Right ventricle myocardium inferior (tissue), 1 donor: ENCODE data around the gene GNAQ. TPM values are rescaled to one million over a fixed set of nuclear protein-coding genes. Genes with fewer than 3 reads are reported as not detected.

ENCODE experiments used
- ATAC-seq: fragments of 200-7000 bp; cut with Tn5 transposase; one replicate; pipeline ENCODE4 v1.9.1; 2020; ENCODE audit warnings: mild to moderate bottlenecking, moderate library complexity
- DNase-seq: peaks from one replicate; pipeline ENCODE4 v3.0.0; 2021; ENCODE audit errors: missing footprints
- intact Hi-C: fragments of 100-400 bp; cut with DNase I; formaldehyde crosslinking; loops from one replicate; pipeline ENCODE4 v1.11.0; 2022
- total RNA-seq: library from RNA; stranded (reverse); fragmentation: NEBNext Ultra II Directional; extraction: Animal tissue kit (Norgen Biotek cat#: 25700); gene quantifications from one replicate; pipeline ENCODE4 v1.2.1, GENCODE V29; 2021
- donor health status: DM: no; HTN: yes; CAD: no; lungs with severe emphysema.

Gene GNAQ
- total RNA-seq, 1 donor from 2014 or later = 15.9 TPM

DNA sequence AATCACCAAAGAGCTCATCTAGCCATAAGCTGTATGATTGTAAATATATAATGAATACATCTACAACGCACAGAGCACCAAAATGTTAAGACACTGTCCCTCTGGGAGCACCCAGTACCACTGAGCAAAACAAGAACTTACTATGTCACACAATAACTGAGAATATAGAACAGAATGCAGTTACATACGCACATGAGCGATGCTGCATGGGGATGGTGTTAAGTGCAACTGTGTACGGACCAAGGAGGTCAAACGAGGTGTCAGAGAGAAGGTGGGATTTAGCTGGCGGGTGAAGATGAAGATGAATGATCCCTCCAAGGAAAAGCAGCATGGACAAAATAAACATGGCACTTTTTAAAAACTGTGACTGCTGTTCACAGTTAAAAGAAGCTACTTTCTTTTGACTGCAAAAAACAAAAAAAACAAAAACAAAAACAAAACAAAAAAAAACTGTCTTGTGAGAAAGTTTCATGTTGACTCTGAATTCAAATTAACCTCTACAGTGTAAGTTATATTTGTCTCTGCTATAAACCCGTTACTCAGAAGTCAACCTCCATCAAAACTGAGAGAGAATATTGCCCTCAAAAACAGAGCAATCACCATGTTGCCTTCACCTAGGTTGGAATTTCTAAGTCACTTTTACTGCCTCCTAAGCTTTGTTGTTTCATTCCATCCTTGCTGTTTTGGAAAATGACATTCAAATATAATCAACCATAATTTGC, 213.9 kb downstream of the GNAQ start:
- DNase-seq (no peak), ATAC-seq (no peak)
- intact Hi-C loops = no loop called here

DNA sequence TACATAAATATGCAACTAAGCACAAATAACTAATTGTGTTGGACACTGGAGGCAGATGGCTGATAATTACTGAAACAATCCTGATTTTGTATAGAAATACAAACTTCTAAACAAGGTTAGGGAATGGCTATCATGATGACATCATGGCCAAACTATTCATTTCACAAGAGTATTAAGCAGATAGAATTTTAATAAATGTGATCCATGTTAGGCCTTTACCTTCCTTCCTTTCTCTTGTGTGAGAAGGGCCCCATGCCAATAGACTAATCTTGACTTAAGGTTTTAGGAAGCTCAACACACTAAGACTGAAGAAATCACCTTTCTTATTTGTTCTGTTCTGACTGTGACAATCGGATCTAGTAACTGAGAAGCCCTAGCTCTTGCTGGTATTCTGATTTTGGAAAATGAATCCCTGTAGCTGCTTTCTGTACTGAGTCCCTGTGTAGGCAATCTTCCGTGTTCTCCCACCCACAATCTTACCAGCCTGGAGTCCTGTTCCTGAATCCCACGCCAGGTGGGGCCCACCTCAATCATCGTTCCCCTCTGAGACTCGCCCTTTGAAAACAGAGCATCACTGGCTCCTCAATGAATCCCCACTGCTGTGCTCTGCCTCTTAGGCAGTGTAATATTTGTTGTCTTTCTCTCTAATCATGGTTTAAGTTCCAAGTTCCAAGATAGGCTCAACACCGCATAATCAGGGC, 214.8 kb downstream of the GNAQ start:
- no peak for DNase-seq
- ATAC-seq = no peak
- intact Hi-C loops = no loop called here

DNA sequence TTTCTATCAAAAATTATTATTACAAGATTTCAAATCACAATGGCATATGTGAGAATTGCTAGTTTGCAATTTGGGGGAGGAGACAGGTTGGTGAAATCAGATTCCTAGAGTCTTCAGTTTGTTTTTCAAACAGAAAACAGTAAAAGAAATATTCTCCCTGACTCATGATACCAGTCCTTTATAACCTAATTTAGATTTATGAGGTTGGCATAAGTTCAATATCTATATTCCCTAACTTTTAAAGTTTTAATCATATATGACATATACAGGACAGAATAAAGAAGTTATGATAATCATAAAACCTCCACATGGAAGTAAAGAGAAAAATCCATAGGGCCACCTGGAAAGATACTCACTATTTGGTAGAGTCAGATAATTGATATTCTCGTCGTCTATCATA, 216.4 kb downstream of the GNAQ start:
- intact Hi-C loops = no loop called here

DNA sequence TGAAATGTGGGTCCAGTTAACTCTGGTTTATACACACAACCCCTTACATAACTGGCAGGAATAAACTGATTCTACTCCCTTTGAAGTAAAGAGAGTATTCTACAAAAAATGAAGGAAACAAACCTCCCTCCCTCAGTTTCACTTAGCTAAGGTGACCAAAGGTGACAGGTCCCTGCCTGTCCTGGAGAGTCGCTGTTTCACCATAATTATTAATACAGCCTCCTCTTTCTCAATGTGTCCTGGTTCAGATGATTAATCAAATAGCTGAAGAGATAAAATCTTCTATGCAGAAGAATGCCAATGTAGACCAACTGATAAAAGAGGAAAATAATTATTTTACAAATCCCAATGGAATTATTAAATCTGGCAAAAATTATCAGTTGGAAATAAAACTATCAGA, 219.8 kb downstream of the GNAQ start:
- ATAC-seq = no peak
- DNase-seq = no peak
- intact Hi-C loops = no loop called here

More for the DNA sequence above, 216.4 kb downstream of the GNAQ start:
- no peak for ATAC-seq
- no peak for DNase-seq

DNA sequence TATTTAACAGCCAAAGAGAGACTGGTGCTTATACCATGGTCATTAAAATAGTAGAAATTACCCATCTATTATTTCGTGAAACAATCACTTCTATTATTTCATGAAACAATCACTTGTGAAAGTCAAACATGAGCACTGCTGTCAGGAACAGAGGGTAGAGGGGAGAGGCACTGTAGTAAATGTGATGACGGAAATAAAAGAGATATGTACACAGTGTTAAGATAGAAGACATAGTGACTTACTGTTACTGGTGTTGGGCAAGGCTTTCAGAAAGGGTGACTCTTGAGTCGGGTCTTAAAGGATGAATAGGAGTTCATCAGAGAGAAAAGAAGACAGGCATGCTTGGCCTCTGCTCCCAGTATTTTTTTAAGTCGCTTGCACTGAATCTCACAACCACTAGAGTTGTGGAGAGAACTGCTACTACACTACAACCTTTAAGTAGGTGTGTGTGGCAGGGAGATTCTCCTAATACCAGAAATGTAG, 220.9 kb downstream of the GNAQ start:
- no peak for DNase-seq
- intact Hi-C loops = no loop called here
- ATAC-seq = no peak

DNA sequence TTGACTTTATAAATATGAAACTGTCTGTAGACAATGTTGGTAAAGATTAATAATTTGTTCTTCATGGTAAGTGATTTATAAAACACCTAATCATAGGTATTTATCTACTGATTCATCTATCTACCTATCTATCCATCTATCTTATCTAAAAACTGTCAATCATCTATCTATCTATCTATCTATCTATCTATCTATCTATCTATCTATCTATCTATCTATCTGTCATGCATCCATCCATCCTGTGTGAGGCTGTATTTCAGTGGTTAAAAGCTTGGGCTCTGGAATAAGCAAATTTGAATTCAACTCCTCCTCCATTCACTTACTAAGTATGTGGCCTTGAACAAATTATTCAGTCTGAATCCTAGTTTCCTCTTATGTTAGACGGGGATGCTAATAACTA, 221.6 kb downstream of the GNAQ start:
- DNase-seq (no peak), ATAC-seq (no peak)
- intact Hi-C loops = no loop called here

DNA sequence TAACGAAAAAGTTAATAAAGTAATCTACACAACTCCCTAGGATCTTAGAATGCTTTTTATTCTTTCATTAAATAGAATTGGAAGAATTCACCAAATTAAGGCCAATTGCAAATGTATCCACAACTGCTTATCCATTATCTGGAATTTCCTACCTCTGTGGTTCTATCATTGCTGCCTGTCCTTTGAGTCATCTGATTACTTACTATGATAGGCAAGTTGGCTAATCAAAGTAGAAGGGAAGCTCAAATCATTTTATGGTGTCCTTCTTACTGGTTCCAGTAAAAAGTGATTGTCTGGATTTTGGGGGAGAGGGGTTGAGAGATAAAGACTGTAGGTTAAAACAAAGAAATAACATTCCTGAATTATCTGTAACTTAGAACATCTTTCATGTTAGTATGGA, 222.1 kb downstream of the GNAQ start:
- no peak for ATAC-seq
- DNase-seq = no peak
- intact Hi-C loops = no loop called here

DNA sequence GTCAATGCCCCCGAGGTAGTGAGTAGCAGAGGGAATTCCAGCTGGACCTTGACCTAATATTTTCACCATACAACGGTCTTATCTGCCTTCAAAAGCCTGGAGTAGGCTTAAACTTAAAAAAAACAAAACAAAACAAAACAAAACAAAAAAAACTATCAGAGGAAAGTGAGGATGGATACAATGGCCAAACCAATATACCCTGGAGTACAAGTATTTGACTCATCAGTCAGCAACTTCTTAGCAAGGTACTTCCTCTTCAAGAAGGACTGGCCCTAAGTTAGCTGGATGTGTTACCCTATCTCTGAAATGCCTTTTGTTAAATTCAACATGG, 222.9 kb downstream of the GNAQ start:
- intact Hi-C loops = no loop called here

DNA sequence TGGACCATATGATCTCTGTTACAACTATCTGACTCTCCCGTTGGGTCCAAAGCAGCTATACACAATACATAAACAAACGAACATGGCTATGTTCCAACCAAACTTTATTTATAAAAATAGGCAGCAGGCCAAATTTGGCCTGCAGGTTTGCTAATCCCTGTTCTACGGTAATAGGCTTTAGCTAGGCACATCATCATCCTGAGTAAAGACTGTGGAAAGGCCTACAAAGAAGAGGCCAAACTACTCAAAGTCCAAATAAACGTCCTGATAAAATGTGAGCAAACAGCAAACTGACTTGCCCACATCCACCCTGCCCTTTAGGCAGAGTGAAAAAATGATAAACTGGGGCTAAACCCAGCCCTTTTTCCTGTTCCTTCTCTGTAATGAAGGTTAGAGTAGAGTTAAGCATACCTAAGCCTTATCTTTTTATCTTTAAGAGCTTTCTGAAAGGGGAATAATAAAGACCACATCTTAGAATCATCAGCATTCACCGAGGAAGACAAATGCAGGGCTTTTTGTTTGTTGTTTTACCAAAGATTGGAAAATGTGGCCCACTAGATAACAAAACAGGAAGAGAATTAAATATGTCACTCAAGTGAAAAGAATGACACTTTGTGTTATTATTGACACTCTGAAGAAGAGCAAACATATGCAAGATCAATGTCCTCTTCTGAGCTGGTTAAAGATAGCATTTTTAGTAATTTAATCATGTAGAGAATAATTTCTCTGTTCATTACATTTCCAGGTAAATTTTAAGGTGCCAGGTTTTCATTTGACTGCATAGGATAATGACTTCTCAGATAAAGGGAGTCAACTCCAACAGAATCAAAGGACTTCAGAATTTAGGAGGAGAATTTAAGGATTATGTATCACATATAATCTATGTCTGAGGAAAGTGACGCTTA, 223.5 kb downstream of the GNAQ start:
- ATAC-seq (no peak), DNase-seq (no peak)
- intact Hi-C loops = no loop called here

More for the DNA sequence above, 222.9 kb downstream of the GNAQ start:
- DNase-seq (no peak), ATAC-seq (no peak)

DNA sequence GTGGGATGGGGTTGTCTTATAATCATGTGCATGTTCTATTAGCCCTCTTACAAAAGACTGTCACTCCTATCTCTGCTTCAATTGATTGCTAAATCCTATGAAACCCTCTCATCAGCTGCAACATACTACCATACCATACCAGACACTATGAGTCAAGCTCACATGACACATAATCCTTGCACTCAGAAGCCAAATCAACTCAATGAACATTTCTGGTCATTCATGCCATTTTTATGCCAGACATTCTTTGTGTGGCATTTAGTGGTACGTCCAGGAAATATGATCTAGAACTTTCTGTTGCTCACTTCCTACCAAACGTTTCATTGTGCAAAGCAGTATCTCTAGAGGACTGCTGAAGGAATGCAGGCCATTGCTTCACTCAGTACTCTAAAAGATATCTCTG, 224.3 kb downstream of the GNAQ start:
- DNase-seq (no peak), ATAC-seq (peak; percentile 20)
- intact Hi-C loops = no loop called here

DNA sequence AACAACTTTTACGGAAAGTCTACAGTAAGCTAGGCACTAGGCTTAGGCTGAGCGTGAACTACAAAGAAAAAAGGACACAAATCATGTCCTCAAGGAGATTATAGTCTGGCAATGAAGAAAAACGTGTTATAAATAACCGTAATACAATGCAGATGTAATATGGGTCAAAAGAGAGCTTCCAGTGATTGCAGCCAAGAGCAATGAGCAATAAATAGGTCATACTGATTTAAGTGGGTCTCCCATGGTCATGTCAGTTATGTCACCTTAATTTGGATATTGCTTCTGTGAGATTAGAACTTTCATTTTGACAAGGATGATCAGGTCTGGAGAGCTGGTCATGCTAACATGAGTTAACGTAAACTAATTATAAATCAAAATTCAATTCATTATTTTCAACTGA, 224.9 kb downstream of the GNAQ start:
- DNase-seq (no peak), ATAC-seq (no peak)
- intact Hi-C loops = no loop called here

DNA sequence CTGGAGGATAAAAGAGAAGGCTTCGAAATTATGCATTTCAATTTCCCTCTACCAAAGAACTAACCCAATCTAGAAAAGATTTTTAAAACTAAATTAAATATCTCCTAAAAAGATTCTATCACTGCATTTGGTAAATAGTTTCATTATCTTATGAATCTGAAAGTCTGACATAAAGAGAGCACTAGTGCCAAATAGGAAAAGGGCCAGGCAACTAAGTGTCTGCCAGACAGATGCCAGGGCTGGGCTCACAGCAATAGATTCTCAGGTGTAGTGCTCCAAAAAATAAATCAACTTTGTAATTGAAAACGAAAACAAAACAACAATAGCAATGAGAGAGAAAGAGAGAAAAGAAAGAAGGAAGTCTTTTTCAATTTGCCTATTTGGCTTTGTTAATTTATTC, 225.8 kb downstream of the GNAQ start:
- DNase-seq = no peak
- intact Hi-C loops = no loop called here
- no peak for ATAC-seq

DNA sequence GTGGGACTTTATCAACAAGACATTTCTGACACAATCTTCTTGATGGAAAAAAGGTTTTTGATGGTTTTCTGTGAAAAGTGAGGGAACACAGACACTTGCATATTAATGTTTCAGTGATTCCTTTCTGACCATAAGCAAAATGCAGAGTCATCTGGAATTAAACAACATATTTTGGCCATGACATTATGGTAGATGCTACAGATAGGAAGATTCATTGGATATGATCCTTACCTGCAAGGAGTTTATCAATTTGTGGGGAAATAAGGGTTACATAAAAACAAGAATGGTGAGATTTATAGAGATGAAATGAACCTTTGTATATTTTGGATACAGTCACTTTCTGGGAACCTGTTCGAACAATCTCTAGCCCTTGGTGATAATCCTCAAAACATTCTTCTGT, 228.2 kb downstream of the GNAQ start:
- DNase-seq (no peak), ATAC-seq (no peak)
- intact Hi-C loops = no loop called here

DNA sequence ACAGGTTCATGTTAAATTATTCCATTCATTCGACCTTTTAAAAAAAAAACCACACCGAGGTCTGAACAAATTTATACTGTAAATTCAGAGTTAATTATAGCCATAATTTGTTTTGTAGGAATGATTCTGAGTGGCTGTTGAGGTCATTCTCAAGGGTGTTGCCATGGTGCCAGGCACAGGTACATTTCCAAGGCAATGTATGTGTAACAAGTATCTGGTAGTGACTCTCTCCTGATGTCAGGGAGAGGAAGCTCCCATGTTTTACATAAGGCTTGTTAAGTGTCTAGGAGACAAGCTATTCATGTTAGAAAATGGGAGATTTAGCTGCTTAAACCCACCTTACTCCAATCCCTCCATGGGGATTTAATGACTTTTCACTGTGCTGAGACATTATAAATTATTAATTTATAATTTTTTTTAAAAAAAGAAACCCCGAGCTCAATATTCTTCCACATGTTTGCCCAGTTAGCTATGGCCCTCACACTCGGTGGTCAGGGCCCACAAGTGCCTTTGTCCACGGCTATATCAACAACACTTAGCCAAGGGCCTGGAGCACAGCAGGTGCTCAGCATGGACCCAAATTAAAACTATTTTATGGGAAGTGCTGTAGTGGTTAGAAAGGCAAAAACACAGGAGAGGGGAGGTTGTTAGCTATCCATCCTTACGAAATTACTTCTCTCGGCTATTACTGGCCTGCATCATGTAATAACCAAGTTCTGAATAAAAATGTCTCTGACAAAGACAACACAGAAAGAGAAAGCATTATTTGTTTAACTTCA, 228.9 kb downstream of the GNAQ start:
- ATAC-seq = no peak
- intact Hi-C loops = no loop called here
- DNase-seq = no peak

DNA sequence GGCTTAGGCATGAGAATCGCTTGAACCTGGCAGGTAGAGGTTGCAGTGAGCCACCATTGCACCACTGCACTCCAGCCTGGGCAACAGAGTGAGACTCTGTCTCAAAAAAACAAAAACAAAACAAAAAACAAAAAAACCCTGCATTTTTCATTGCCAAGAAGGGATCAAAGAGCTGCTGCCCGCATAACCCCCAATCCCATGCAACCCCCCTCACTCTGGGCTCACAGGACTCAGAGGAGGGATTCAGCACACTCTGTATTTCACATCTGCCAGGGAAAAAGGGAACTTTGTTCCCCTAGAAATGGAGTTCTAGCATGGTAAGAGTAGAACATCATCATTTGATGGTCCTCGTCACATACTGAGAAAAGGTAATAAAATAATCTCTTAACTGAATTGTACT, 229.5 kb downstream of the GNAQ start:
- no peak for ATAC-seq
- intact Hi-C loops = no loop called here
- DNase-seq = no peak

DNA sequence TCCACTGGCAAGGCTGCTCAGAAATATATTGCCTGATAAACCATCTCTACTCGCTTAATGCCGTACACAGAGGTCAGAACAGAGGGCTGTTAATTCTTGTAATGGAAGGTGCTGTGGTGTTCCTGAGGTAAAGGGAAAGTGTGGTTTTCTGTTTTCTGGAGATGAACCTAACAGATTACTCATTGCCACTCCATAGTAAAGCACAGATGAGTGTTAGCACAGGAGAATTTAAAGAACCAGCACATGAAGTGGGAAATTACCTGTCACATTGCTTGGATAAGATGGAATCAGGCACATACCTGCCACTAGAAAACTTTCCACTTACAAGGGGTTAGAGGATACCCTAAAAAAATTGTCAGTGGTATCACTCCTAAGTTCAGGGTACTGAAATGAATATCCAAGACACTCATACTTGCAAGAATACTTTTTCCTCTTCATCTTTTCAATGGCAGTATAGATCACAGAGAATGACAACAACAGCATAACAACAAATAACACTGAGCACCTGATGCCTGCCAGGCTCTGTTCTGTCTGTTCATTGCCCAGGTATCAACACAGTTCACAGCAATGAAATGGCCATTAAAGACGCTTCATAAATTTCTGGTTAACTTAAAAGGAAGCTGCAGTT, 230.6 kb downstream of the GNAQ start:
- DNase-seq (no peak), ATAC-seq (no peak)
- intact Hi-C loops = no loop called here

DNA sequence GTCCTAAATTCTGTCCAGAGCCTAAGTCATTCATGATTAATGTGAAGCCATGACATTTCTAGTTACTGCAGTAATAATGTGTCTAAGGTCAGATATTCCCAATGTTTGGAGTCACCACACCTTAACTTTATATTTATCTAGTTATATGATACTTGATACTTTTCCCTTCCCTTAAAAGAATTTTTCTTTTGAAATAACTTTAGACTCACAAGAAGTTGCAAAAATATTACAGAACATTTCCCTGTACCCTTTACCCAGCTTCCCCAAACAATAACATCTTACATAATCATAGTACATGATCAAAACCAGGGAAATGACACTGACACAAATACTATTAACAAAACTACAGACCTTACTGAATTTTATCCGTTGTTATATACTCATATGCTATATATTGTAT, 233.5 kb downstream of the GNAQ start:
- intact Hi-C loops = no loop called here
- DNase-seq (no peak), ATAC-seq (no peak)

DNA sequence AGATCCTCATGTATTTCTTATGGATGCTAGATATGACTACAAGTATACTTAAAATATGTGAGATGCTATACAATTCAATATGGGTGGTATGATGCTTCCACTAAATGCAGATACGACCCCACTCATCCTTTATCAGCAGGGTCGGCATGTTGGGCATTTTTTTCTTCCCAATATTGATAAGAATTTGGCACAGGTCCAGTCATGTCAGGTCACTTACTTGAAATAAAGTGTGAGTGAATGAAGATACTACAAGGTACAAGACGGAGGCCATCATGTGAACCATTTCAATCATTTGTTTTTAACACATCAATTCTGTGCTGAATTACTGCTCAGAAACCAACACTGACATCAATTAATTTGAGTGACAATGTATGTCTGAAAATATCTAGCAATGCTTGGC, 236.6 kb downstream of the GNAQ start:
- intact Hi-C loops = no loop called here
- no peak for DNase-seq
- no peak for ATAC-seq

DNA sequence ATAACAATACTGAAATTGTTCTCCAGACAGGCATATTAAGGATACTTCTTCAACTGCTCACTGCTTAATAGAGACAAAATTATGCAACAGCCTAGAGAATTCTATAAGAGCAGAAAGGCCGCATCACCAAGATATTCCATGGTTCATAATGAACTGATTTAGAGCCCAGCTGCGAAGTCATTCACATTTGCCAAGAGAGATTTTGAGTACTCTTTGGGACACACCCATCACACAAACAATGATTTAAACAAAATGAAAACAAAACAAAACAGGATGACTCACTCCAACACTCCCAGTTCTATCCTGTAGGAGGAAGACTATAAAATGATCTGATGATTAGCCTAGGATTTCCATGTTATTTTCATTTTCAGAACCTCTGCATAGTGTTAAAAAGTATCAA, 237.8 kb downstream of the GNAQ start:
- intact Hi-C loops = no loop called here

More for the DNA sequence above, 237.8 kb downstream of the GNAQ start:
- DNase-seq = no peak
- no peak for ATAC-seq
